Ishikawa (cell line): ENCODE results near the gene CADM1.

Experiments
- CEBPB ChIP-seq: IDR thresholded peaks from 2 replicates; pipeline ENCODE4 v1.6.1; 2012
- CREB1 ChIP-seq: IDR thresholded peaks from 2 replicates; pipeline ENCODE4 v1.6.1; 2012; ENCODE audit warnings: low read depth
- EP300 ChIP-seq: IDR thresholded peaks from 2 replicates; pipeline ENCODE4 v1.6.1; 2012; ENCODE audit warnings: borderline replicate concordance
- FOXM1 ChIP-seq: IDR thresholded peaks from 2 replicates; pipeline ENCODE4 v1.6.1; 2012; ENCODE audit warnings: low read depth, borderline replicate concordance
- TCF12 ChIP-seq: IDR thresholded peaks from 2 replicates; pipeline ENCODE4 v1.6.1; 2012; ENCODE audit warnings: low read depth
- YY1 ChIP-seq: IDR thresholded peaks from 2 replicates; pipeline ENCODE4 v1.6.1; 2012; ENCODE audit warnings: low read depth
- ZBTB7A ChIP-seq: IDR thresholded peaks from 2 replicates; pipeline ENCODE4 v1.6.1; 2012; ENCODE audit warnings: low read depth
- TF ChIP-seq, protein P1 (sequence below): IDR thresholded peaks from 2 replicates; pipeline ENCODE4 v1.6.1; 2012

DNA sequence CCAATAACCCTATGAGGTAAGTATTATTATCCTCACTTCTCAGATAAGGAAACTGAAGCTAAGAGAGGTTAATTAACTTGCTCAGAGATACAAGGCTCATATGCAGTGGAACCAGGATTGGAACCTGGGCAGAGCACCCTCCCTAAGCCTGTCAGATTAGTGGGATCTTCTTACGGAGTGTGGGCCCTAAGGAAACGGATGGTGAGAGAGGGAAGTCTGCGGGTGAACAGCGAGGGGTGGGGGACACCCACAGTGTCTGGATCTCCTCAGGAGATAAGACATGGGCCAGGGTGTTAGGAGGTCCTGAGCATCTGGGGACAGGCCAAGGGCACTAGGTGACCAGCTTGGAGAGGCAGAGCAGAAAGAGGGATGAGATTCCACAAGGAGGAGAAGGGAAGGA, 376.0 kb downstream of the CADM1 start:
- TF ChIP-seq TCF12 (no peak), YY1 (no peak), ZBTB7A (no peak), FOXM1 (no peak), EP300 (no peak), CREB1 (no peak), CEBPB (no peak)
- TF ChIP-seq, protein P1, sequence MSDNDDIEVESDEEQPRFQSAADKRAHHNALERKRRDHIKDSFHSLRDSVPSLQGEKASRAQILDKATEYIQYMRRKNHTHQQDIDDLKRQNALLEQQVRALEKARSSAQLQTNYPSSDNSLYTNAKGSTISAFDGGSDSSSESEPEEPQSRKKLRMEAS: no peak
